Vagina (tissue), 2 donors: ENCODE data around the gene HEXB.

ENCODE experiments used
- POLR2A ChIP-seq, 2 donors: fragments of 450-650 bp; IDR thresholded peaks; one replicate each; pipeline ENCODE4 v1.6.1; 2017; ENCODE audit warnings: antibody characterized with exemption in 2 of 2, mild to moderate bottlenecking in 2 of 2, moderate library complexity in 2 of 2
- POLR2AphosphoS5 ChIP-seq, 2 donors: sonication (generic); formaldehyde crosslinking; IDR thresholded peaks; one replicate each; pipeline ENCODE4 v1.9.0; 2017; ENCODE audit warnings: antibody characterized with exemption in 2 of 2, mild to moderate bottlenecking in 2 of 2, low read depth in 1 of 2; ENCODE audit not compliant: insufficient read depth in 1 of 2

DNA sequence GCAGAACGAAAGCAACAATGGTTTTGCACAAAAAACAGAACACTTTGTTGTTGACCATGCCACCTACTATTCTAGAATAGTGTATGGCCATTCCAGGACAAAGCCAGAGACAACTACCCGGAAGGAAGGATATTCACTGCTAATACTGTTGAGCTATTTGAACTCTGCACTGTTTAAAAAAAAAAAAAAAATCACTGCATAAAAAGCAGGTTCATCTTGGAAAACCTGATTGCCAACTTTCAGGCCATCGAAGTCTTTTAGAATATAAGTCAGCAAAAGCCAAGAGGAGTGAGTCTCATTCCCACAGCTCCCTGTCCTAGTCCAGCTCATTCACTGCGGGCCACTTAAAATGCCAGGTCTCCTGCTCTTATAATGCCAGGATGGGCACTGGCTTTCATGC lies 48.5 kb upstream of the HEXB start:
- TF ChIP-seq POLR2A (IDR thresholded peaks at IDR 0.05): no peak
- TF ChIP-seq POLR2AphosphoS5 (IDR thresholded peaks at IDR 0.05; ENCODE audit: insufficient read depth in 1 of 2, low read depth in 1 of 2): no peak
